ENCODE measurements around the gene SVIL.
"Not testable (repeated sequence)": the region's sequence is repeated elsewhere in the genome, so short reads cannot be mapped to it uniquely, and the experiment has no call there.

SVIL gene

DNA sequence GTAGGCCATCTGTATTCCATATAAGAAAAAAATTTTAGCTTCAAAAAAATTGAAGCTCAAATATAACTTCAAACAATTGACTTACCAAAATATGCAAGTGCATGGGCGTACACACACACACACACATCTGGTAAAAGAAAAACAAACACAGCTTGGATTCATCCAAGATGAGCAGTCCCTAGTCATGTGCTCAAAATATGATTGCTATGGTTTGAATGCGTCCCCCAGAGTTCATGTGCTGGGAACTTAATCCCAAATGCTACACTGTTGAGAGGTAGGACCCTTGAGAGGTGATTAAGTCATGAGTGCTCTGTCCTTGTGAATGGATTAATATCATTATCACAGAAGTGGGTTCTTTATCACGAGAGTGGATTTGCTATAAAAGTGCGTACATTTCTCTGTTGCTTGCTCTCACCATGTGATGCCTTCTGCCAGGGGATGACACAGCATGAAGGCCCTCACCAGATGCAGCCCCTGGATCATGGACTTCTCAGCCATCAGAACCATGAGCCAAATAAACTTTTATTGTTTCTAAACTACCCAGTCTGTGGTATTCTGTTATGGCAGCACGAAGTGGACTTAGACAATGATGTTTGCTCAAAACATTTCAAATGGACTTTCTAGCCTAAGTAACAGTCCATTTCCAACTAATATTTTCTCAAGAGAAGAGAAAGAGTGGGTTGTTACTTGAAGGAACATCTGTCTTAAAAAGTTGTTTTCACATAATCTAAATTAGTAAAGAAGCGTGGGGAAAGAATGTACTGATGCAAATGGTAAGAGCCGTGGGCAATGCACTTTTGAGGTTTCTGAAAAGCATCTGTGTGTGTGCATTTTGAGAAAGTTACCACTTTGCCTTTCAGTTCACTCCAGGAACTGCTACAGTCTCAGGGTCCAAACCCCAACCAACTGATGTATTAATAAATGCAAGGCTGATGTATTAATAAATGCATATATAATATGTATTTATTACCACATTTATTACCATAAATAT lies 15.1 kb upstream of the SVIL start:
- no peak for DNase-seq

DNA sequence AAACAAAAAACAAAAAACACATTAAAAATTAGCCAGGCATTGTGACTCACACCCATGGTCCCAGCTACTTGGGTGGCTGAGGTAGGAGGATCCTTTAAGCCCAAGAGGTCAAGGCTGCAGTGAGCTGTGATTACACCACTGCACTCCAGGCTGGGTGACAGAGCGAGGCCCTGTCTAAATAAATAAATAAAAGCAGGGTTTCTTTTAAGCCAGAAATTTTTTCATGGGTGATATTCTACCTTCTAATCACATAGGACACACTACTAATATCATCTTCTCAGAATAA lies 14.2 kb upstream of the SVIL start:
- no peak for DNase-seq

DNA sequence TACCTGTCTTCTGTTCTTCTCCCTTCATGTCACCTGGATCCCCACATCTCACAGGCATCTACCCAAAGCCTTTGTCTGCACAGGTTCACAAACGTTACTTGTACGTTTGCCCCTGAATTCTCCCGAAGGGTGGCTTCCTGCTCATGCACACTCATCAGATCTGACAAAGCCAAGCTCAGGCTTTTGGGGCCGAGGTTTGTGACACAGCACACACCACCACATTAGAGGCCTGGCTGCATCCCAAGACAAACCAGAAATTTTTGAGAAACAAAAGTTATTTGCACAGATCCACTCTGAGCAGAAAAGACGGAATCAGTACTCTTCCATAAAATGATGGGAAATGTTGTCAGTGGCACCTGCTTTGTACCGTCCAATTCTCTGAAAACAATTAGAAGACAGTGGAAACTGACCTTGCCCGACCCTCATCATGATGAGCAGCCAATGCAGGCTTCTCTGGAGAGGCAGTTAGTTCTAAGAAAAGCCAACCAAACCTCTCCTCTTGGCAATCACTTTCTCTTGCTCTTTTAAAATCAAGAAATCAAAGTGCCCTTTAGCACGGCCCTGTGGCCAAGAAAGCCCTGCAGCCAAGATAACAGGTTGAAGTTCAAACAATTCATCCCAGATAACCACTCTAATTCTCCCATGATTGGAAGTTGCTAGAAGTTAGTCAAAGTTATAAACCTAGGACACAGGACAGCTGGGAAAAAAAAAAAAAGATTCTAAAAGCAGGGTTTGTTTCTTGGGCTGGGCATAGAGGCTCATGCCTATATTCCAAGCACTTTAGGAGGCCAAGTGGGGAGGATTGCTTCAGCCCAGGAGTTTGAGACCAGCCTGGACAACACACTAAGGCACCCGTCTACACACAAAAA lies 13.6 kb upstream of the SVIL start:
- DNase-seq, result no peak

DNA sequence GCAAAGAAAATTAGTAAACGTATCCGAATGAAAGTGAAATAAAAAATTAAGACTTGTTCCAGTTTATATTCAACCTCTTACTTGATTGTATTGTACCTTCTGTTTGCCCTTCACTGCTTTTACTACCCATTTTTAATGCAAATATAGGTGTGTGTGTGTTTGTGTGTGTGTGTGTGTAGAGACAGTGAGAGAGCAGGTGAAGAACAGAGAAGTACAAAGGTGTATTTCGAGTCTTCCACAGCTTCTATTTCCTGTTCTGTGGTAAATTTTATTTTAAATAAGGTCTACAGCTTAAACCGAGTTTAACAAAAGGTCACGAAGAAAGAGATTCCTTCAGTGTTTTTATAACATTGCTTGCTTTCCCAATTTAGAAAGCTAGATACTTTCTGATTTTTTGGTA lies 12.7 kb upstream of the SVIL start:
- DNase-seq, result no peak

DNA sequence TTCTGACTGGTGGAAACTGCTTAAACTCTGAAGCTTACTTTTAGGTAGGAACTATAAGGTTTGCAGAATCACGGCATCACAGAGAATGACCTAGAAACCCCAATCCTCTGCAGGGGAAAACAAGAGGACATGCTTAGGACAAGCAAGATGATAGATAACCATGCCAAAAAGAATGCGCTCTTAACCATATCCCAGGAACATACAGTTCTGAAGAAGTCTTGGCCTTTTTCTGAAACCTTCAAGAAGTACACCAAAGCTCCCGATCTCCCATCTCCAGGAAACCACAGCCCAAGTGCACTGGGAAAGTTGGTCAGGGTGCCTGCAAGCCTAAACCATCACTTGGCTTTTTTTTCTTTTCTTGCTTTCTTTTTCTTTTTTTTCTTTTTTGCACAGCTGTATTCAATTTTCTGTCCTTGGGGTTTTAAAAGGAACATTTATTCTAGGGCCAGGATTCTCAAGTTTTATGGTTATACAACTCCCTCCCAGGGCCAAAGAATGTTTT lies 12.2 kb upstream of the SVIL start:
- no peak for DNase-seq

DNA sequence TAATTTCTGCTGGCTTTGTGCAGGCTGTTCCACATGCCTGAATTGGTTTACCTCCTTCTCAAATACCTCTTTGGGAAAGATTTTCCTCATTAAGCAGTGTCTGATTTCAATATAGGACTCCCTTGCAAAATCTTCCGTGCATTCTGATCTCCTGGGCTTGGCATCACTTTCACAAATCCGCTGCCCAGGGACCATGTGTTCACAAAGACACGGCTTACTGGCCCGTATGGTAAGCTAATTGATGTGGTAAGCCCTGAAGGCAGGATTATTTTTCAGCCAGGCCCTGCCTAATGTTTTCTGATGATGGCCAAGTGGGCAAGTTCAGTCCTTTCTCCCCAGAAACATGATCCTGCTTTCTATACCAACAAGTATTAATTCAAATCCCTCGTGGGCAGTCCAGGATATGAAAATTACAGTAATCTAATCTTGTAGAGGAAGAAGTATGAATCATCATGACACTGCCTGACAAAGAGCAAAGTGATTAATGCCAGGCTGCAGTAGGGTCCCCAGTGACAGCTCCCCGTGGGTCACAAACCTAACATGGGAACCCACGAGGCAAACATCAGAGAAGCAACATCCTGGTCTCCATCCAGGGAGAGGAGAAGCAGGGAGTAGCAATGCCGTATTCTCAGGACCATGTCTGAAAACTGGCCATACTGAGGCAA lies 11.6 kb upstream of the SVIL start:
- no peak for DNase-seq

DNA sequence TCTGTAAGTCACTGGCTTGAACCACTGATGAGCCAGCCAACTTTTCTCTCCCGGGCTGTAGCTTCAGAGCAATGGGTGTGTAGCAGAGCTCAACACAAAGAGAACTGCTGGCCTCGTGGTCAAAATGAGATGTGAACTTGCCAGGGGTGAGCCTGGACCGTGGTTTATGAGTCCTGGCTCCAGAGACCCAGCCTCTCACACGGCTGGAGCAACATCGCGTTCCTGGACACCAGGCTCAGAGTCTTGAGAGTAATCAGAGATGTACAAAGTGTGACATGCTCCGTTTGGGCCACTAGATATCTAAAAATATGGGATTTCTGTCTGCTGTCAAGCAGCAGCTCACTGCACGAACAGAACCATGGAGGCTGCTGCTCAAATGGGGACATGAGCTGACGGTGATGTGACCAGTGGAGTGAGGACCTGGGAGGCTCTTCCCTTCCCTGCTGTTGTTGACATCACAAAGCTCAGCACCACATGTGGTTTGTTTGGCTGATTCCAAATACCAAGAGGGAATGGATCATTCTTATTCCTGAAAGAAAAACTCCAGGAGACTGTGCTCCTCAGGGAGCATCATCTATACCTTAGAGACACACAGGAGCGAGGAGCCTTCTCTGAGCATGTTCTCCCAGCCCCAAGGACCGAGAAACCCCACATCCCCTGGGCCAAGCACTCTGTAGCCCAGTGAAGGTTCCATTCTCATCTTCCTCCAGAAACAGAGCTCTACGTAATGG lies 9.2 kb upstream of the SVIL start:
- DNase-seq, result no peak

DNA sequence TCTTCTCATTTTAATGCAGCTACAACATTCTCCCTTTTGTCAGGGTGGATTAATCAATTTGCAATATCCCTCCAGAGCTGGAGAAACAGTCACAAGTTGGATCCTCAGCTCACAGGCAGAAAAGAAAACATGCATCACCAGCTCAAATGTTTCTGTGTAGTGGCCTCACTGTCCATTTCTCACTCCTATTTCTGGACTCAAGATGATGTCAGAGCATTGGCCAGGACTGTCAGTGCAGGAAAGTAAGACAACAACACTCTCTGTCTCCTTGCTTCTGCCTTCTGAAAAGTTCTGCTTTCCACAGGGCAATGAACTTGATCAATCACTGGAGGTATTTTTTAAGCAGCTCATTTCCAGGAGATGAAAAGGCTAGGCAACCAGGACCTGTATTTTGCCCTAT lies 8.2 kb upstream of the SVIL start:
- no peak for DNase-seq

DNA sequence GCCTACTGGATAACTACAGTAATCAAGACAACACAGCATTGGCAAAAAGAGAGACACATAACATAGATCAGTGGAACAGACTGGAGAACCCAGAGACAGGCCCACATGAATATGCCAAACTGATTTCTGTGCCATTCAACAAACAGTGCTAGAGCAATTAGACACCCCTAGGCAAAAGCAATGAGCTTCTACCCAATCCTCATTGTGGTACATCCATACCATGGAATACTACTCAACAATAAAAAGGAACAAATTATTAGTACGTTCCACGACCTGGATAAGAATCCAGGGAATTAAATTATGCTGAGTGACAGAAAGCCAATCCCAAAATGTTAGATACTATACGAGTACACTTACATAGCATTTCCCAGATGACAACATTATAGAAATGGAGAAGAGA lies 2.8 kb upstream of the SVIL start:
- DNase-seq, result no peak

DNA sequence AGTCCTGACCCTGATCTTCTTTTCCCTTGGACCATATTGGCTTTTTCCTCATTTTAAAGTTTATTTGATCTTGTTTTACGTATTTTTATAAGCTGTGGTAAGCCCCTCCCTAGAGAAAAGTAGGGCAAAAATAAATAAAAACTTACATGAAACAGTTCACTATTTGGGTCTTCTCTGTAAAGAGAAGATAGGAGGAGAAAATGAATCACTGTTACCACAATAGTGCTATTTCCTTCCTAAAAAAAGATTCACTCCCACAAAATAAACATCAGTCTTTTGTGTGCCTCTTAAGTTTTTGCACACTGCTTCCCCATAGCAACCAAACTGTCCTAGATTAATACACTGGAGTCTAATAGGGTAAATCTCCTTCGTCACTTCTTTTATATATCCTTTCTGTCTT lies 1.4 kb upstream of the SVIL start:
- no peak for DNase-seq

DNA sequence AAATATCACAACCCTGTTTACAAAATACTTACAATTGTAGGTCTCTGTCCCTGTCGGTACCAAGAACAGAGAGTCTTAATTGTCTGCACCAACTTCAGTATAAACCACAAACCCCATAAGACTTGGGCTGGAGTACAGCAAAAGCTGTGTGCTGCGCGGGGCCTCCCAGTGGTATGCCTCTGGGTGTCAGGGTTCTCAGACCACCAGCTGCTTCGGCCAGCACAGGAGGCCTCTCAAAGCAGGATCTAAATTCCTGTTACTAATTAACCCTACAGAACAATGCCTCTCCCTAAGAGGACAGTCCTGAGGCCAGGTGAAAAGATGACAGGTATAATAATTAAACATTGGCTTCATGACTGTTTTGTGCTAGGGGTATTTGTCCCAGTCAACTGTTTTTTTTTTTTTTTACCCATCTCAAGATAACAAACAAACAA lies 957 bp upstream of the SVIL start:
- no peak for DNase-seq

DNA sequence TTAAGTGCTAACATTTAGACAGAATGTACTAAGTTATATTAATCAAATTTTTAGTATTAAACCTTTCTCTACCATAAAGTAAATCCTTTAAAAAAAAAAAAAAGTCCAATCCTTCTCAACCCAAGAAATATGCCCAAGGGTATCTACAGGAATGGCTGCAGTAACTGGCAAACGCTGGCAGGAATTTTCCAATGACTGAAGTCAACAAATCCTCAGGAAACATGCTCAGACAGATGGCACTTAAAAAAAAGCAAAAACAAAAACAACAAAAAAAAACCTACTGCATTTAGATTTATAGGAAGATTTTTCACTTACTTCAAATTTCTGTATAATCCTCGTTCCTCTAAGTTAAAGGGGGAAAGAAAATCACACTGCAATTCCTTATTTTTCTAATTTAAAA lies 666 bp downstream of the SVIL start:
- no peak for DNase-seq

DNA sequence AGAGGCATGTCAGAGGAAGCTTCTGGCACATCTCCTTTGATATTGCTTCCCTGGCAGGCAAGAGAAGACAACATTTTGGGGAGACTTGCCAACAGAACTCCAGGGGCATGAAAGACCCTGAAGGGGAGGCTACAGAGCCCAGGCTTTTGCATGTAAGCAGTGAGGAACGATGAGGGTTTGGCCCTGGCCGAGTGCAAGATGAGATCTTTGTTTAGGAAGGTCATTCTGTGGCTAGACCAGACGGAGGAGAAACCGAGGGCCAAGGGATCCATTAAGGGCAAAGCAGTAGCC lies 3.8 kb downstream of the SVIL start:
- DNase-seq, result no peak

DNA sequence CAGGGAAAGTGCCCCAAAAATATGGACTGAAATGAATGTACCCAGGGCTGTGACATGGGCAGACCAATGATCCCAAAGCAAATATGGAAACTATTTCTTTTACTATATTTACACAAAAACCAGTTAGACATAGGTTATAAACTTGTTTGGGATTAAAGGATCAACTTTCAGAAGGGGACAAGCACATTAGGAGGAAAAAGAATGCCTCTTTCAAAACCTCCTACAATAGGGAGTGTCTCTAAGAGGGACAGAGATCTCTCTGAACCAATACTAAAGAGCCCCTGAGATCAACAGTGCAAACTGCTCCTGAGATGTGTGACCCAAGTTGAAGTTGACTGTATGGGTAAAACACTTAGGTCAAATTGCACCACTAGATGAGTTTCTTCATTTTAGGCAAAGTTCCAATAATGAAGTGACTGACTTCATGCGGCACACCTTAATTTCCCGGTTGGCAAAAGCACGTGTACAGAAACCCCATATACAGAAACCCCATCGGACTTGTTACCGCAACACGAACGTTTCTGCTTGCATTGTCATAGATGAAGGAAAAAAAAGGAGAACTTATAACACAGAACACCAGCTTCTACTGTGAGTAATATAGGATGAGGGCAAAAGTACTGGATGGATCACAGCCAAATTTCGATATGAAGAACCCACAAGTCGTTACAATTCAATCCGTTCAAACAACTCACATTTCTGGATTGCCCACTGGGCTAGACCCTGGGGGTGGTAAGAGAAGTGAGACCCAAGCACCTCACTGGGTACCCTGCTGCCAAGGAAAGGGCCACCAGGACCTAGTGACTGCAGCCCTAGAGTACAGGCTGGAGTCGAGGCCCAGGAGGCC lies 4.3 kb downstream of the SVIL start:
- no peak for DNase-seq

DNA sequence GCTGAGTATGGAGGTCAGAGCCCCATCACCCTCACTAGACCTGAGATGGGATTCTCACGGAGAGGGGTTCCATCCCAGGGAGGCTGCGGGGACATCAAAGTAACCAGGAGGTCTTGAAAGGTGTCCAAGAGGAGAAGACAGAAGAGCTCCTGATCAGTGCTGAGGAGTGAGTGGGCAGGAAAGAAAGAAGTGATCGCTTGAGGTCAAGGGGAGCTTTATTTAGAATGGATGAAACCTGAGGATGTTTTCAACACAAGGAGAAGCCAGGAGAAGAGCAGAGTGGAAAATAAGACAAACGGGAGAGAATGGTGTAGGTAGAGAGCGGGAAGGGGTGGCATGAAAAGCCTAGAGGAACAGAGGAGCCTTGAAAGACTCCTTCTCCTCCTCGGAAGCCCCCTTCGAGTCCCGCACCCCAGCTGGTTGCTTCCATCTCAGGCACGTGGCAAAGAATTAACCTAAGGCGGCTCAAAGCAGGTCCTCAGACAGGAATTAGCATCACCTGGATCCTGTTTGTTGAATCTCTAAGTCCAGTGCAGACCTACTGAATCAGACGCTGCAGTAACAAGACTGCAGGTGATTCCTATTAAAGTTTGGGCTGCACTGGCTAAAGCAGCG lies 5.8 kb downstream of the SVIL start:
- DNase-seq, result no peak

DNA sequence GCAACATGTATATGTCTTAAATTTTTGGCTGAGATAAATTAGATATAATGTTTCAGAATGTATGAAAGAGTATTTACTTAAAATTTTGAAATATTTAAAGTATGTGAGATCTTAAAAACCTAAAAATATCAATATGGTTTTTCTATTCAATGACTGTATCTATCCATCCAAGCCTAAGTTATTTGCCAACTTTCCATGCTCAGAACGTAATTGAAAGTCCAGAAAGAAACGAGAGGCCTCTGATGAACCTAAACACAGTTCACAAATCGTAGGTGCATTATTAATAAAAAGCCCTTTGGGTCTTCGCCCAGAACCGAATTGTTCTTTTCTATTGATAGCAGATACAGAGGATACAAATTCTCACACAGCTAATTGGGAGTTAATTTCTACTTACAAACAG lies 6.5 kb downstream of the SVIL start:
- no peak for DNase-seq

DNA sequence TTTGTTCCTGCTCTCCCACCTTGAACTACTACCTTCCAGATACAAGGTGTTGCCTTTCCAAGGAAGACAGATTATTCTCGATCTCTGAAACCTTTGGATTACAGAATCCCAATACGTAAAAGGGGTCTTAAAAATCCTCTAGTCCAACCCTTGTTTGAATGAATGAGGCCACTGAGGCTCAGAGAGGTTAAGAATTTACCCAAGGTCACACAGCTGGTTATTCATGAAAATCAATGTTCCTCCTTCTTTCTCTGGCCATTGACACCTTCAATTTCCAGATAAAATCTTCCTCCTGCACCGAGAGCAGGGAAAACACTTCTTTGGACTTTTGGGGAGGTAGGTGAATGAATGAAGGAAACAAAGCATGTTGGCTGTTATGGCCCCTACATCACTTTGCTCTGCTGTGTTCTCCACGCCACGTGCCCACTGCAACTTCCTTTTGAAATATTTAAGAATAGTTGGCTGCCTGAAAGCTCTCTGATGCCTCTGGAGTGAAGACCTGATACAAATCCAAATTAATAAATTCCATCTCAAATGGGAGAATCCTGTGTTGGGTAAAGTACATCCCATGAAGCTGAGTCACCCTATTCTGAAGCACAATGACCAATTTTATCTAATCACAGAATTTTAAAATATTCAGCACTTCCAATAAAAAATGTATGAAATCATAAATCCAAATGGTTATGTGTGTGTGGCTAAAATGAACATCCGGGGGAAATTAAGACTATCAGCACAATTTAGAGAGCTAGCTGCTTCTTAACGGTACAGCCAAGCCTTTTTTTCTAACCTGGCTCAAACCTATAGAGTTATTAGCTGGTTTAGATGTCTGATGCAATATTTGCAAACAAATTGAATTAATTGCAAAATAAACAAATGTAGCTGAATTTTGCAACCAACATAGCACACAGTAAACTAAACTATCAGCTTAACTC lies 7.3 kb downstream of the SVIL start:
- DNase-seq, result no peak

DNA sequence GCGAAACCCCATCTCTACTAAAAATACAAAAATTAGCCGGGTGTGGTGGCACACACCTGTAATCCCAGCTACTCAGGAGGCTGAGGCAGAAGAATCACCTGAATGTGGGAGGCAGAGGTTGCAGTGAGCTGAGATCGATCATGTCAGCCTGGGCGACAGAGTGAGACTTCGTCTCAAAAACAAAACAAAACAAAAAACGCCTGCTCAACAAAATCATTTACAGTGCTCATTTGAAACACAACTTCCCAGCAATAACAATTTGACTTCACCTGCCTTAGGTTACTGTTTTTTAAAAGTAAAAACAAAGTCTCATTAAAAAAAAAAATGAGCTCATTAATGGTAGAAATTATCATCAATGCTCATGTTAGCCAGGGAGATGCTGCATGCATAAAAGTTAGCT lies 10.4 kb downstream of the SVIL start:
- not testable (repeated sequence) for DNase-seq

DNA sequence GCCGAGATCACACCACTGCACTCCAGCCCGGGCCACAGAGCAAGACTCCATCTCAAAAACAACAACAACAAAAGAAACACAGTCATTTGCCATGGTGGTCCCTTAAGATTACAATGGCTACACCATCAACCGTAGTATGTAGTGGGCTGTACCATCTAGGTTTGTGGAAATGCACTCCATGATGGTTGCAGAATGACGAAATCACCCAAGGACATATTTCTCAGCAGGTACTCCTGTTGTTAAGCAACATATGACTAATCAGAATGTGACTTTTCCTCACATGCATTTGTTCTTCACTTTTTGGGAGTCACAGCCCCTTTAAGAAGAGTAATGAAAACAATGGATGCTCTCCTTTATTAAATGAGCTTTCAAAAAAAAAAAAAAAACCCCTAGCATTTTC lies 11.0 kb downstream of the SVIL start:
- DNase-seq, result no peak

DNA sequence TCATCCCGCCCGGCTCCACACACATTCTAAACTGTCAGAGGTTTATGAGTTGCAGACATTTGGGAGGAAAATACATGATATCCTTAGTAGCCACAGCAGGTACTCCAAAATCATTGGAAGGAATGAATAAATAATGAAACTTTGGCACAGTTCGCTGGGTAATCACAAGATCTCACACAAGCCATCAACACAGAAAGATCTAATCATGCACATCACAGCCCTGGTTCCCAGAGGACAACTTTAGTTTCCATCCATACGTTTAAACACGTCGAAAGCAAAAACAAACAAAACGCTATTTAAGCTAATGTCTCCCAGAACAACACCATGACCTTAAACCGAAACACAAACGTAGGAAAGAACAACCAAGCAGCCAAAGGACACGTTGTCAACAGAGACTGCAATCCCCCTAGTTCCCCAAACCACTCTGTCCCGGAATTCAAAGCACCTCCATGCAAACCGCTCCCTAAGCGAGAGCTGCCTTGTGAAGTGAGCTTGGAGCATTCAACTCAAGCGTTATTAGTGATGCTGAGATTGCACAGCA lies 12.3 kb downstream of the SVIL start:
- no peak for DNase-seq
